Activated naive CD8-positive, alpha-beta T cell treated with anti-CD3 and anti-CD28 coated beads, Interleukin-2, amount 50 U/mL, for 16 hours (primary cell): ENCODE data around the gene SLC16A12.

Experiments used
- DNase-seq: peaks from one replicate; pipeline ENCODE4 v3.0.0-alpha.2; 2020; ENCODE audit warnings: low read depth, low spot score

SLC16A12 gene

GRCh38 chr10:89513206-89513605, 22.2 kb downstream of the SLC16A12 start:
- no peak for DNase-seq

DNA sequence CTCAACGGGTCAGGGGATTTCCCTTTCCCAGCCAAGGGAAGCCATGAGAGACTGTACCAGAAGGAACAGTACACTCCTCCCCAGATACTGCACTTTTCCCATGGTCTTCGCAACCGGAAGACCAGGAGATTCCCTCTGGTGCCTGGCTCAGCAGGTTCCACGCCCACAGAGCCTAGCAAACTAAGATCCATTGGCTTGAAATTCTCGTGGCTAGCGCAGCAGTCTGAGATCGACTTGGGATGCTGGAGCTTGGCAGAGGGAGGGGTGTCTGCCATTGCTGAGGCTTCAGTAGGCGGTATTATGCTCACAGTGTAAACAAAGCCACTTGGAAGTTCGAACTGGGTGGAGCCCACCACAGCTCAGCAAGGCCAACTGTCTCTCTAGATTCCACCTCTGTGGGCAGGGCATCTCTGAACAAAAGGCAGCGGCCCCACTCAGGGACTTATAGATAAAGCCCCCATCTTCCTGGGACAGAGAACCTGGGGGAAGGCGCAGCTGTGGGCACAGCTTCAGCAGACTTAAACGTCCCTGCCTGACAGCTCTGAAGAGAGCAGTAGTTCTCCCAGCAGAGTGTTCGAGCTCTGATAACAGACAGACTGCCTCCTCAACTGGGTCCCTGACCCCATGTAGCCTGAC, 29.6 kb downstream of the SLC16A12 start:
- no peak for DNase-seq

DNA sequence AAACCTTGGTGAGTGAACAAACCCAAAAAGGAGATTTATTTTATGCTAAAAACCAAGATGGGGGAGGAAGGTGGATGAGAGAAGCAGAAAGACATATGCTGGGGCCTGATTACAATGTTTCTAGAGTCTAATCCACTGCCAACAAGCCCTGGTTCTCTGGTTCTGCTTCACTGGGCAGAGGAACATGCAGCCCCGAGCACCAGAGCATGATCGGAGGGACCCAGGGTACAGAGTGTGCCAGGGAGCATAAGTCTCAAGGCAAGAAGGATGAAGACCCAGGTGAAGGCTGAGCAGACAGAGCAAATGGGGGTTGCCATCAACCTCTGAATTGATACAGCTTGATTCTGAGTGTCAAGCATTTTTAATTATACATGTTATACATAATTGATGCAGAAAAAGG, 30.7 kb downstream of the SLC16A12 start:
- DNase-seq = no peak

DNA sequence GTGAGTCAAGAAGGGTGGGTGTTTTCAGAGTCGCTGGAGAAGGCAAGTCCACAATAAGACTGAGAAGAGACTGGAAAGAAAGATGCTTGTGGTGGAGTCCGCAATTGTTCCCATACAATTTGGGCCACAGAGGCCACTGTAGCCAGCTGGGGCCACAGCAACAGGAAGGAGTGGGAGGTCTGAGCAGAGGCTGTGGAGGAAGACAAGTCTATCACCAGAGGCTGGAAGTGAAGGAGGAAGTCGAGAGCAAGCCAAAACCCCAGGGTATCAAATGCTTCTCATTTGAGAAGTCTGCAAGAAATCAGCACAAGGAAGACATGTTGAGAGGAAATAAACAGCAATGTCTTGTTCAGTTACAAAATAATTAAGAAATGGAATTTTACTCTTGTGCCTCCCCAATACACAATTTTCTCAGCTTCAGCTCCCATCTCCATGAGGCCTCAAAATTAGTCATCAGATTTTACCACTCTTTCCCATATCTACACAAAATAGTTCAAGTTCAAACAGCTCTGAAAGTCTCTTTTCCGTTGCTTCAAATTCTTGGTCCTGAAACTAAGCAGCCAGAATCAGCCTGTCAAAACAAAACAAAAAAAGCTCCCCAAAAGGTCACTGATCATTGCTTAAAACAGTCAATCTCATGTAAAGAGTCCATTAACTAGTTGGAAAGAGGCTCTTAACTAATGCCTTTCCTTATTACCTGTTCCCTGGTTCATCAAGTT, 31.6 kb downstream of the SLC16A12 start:
- DNase-seq = no peak

DNA sequence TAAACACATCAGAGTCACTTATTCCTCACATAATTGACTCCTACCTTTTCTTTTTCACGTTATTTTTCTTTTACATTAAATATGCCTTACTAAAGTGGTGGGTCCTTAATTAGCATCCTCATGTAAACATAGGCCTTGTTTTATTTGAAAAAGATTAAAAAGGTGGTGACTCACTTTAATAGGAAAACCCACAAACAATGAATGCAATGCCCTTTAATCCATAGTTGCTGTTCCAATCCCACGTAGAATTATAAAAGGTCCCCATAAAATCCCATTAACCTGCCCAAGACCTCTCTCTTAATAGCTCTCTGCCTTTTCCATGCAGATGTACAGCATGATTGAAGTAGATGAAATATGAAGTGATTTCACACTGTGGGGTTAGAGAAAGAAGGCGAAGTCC, 32.2 kb downstream of the SLC16A12 start:
- no peak for DNase-seq

DNA sequence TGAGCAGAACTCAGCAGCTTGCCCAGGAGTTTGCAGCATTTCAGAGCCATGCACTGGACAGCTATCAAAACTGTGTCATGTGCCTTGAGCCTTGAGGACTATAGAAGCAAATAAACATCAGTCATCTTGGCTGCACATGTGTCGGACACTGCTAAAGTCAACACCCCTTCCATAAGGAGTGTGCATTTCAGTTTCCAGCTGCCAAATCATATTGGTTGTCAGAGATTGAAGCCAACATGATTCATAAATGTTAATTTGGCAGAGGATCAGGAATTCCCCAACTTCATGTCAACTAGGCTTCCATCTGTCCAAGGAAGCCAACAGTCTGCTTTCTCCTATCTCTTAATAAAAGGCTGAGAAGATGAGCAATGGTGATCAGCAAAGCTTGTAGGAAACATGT, 32.8 kb downstream of the SLC16A12 start:
- no peak for DNase-seq

DNA sequence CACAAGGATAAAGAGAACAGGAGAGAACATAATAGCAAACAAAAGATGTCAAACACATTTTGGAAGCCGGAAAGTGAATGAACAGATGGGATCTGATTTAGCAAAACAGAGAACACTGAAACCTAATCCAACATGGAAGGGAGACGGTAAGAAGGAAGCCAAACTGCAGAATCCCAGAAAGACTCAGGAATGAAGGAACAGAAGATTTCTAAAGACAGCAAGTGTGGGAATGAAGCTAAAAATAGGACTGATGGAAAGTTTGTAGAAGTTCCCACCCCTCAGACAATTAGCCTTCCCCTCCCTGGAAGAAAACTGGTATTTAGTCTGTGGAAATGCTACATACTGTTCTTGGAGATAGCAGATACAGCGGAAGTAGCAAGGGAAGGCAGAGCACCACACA, 40.8 kb downstream of the SLC16A12 start:
- no peak for DNase-seq

DNA sequence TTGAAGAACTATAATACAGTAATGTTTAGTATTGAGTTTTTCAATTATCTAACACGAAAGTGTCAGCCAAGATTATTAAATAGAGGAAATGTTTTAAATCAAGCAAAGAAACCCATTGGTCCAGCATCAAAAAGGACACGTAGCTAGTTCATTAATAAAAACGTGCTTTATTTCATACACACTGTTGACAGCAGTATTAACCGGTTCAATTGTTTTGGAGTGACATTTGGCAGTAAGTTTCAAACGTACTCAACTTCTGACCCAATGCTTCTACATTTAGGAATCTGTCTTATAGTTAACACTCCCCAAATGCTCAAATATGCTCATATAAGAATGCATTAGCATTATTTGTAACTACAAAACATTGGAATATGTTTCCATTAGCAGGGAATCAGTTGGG, 41.3 kb downstream of the SLC16A12 start:
- DNase-seq = no peak

DNA sequence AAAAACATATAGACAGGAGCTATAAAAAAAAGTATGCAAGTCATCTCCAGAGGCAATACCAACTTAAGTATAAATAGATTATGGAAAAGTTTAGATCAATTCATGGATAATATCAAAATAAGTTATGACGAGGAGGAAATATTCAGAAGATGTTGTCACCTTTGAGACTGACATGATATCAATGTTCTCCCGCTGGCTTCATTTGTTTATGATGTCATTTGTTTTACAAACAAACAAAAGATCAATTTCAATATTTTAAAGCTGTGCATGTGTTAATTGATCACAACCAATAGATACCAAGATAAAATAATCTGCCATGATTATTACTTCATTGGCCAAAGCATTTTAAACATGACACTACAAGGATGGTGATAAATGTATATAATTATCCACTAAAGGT, 43.5 kb downstream of the SLC16A12 start:
- DNase-seq = no peak

DNA sequence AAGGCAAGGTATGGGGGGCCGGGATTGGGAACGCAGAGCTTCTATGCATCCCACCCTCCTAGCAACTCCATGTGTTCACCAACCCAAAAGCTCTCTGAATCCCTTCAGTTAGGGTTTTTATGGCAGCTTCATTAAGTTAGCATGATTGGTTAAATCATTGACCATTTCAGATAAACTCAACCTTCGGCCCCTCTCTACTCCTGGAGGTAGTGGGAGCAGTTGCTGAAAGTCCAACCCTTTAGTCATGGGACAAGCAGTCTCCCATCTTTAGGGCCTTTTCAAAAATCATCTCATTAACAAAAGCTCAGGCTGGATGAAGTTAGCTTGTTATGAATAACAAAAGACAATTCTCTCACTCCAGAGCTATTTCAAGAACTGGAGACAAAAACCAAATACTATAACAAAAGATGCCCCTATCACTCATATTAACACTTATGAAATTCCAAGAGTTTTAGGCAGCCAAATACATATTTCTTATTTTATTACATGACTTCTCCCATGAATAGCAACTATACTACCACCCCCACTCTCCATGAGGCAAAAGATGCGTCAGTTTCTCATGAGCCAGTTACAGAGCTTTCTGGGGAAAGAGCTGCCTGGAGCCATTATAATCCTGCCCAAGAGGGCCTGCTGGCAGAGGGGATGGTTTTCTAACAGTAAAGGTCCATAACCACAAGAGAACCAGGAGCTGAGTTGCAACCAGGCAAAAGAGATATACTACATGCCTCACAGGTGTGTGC, 44.6 kb downstream of the SLC16A12 start:
- no peak for DNase-seq

DNA sequence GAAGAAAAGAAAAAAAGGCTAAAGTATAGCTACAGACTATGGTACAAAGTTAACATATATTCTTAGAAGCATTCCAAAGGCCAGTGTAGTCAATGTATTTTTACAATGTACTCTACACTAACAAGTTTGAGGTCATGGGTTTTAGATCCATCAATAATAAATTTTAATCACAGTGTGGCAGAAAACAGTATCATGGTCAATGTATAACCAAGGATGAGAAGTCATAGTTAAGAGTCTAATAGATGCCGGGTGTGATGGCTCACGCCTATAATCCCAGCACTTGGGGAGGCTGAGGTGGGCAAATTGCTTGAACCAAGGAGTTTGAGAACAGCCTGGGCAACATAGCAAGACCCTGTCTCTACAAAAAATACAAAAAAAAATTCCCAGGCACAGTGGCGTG, 53.1 kb downstream of the SLC16A12 start:
- DNase-seq = no peak

DNA sequence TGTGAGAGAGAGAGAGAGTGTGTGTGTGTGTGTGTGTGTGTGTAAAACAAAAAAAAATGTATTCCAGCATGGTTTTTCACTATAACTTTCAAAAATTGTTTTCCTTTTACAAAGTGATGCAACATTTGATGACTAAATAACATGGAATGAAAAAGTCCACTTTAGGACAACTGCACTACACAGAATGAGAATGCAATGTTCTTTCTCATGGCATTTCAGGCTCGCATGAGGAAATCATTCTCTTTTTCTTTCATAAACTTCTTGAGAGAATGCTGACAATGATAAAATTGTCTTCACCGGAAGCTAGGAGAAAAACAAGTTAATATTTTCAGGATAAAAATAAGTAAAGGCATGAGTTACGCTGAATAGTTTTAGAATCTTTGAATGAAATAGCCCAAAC, 53.7 kb downstream of the SLC16A12 start:
- no peak for DNase-seq

DNA sequence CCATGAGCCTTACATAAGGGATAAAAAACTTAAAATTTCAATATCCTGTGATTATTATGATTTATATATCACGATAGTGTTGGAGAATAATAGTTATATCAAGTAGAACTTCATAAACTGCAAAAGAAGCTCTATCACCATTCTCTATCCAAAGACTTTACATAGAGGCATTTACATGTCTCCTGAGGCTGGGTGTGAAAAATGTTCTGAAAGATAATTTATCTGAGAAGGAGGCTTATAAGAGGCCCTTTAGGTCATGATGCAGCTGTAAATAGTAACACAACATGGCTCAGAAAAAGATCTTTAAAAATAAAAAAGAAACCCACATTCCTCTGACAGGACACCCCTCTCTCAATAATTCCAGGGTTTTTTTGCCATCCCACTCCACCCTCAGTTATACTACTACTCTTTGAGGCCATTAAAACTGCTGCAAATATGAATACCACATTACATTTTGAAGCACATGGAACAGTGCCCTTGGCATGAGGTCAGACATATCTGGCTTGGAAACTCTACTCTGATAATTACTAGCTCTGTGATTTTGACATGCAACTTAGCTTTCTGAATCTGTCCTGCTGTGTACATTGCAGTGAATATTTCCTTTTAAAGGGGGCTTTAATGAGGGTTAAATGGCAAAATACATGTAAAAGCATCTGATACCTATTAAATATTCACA, 55.5 kb downstream of the SLC16A12 start:
- no peak for DNase-seq

- DNase-seq = no peak
Observed at GRCh38 chr10:89478739-89479654, 56.4 kb downstream of the SLC16A12 start.

DNA sequence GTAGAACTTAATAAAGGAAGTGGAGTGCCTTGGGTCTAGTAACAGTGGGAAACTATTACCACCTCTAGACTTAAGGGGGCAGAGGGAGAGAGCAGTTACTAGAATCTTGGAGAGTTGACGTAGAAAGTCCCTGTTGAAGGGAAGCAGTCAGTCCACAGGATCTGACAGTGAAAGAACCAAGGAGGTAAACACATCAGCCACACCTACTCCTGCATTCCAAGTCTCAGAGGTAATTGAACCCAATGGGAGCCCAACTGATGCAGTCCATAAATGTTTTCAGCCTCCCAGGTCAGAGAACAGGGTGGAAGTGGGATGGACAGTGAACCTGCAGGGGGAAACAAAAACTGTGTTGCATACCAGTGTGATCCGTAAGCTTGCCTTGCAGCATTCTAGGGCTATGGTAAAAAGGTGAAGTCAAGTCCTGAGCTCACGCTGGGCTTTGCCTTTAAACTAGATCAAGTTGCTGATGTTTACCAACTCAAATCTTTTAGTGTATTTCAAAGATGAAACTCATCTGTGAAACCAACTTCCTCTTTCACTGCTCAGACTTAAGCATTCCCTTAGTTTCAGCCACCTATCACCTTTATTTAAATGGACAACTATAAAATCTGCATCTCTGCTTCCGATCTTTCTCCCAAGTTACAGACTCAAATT, 57.2 kb downstream of the SLC16A12 start:
- DNase-seq = no peak

GRCh38 chr10:89476150-89476549, 59.2 kb downstream of the SLC16A12 start:
- no peak for DNase-seq

DNA sequence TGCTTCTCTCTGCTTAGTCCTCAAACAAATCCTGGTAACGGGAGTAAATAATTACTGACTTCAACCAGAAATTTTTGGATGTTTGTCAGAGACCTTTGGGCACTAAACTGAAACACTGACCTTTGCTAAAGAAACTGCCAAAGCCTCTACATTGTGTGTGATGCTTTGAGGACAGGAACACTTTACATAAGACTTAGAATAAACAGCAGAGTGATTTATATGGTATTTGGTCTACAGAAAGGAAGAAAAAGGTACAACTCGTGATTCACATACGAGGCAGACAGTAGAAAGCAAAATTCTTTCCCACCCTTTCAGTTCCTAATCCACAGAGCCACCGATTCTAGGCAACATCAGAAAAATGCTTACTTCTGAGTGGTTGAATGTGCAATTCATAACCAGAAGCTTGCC, 59.8 kb downstream of the SLC16A12 start:
- DNase-seq = no peak

DNA sequence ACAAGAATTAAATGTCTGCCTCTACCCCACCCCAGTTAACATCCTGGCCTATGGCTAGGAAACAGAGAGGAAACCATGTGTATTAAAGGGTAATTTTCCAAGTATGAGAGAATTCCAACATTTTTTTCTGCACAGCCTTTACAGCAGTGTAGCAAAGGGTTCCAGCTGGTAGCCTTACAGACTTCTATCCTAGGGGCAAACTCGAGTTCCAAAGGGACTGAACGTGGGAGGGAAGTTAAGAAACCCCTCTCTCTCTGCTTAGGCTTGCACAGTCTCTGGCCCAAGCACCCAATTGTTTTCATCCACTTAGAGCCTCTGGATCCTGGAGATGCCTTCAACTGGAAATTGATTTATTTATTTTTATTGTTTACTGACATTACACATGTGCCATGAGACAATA, 60.3 kb downstream of the SLC16A12 start:
- no peak for DNase-seq

GRCh38 chr10:89474452-89474851, 60.9 kb downstream of the SLC16A12 start:
- no peak for DNase-seq

GRCh38 chr10:89471110-89471809, 64.1 kb downstream of the SLC16A12 start:
- no peak for DNase-seq
